ENCODE results near the gene TSPAN14.
"Not testable (repeated sequence)": the region's sequence is repeated elsewhere in the genome, so short reads cannot be mapped to it uniquely, and the experiment has no call there.

Gene TSPAN14

DNA sequence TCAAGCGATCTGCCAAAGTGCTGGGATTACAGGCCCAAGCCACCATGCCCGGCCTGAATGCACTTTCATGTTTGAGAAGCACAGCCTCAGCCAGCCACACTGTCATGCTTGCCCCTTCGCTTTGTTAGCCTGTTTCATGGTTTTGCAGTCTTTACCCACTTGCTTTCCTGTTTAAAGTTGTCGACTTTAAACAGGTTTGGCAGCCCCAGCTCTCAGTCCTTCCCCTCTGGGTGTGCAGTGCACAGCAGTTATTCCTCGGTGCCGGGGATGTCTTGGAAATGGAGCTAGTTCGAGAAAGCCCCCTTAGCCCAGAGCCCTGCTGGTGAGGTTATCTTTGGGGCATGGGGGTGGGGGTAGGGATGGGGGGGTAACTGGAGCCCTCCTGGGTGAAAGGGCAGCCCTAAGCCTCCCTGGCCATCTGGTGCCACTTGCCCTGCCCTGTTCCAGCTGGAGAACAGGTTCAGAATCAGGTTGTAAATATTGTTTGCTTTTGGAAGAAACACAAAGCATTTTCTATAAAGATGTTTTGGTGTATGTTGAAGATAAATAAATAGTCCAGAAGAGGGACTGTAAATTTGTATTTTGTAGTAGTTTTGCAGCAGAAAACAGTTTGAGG is 14.8 kb downstream of the TSPAN14 start:
- DNase-seq (ENCODE audit: low read depth): no peak

DNA sequence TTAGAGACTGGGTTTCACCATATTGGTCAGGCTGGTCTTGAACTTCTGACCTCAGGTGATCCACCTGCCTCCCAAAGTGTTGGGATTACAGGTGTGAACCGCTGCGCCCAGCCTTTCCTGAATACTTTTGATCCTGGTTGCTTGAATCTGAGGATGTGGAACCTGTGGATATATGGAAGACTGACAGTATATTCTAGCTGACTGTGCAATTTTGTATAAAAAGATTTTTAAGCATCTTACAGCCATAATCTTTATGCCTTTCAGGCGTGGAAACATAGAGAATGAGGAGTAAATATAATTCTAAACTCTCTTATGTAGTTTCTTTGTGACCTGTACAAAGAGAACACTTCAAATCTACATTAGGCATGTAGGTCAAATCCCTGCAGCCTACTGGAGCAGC is 16.2 kb downstream of the TSPAN14 start:
- no peak for DNase-seq (ENCODE audit: low read depth)

DNA sequence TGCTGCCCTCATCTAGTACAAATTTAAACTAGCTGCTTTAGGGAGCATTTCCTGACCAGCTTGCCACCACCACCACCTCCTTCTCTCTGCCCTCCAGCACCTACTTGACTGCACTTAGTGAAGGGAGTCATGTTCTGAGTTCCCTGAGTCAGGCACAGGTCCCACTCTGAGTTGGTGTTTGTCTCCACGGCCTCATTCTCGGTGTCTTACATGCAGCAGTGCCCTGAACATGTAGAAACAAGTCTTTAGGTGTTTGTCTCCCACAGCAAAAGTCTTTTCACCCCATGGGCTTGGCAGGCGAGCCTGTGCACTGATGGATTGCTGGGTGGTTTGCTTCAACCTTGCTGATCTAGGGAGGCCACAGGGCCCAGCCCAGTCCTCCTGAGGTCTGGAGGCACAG is 16.9 kb downstream of the TSPAN14 start:
- no peak for DNase-seq (ENCODE audit: low read depth)

DNA sequence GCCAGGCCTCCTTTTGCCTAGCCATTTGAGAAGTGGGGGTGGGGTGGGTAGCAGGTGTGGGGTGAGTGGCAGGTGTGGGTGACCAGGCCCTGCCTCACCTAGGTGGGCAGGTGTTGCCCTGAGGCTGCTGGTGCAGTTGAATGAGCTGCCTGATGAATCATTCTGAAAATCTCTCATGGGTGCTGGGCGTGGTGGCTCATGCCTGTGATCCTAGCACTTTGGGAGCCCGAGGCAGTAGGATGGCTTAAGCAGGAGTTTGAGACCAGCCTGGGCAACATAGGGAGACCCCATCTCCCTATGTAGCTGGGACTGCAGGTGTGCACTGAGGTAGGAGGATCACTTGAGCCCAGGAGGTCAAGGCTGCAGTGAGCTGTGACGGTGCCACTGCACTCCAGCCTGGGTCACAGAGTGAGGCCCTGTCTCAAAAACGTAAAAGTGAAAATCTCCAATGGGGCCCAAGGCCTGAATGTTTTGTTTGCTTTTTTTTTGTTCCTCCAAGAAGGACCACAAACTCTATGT is 17.7 kb downstream of the TSPAN14 start:
- DNase-seq (ENCODE audit: low read depth): no peak

DNA sequence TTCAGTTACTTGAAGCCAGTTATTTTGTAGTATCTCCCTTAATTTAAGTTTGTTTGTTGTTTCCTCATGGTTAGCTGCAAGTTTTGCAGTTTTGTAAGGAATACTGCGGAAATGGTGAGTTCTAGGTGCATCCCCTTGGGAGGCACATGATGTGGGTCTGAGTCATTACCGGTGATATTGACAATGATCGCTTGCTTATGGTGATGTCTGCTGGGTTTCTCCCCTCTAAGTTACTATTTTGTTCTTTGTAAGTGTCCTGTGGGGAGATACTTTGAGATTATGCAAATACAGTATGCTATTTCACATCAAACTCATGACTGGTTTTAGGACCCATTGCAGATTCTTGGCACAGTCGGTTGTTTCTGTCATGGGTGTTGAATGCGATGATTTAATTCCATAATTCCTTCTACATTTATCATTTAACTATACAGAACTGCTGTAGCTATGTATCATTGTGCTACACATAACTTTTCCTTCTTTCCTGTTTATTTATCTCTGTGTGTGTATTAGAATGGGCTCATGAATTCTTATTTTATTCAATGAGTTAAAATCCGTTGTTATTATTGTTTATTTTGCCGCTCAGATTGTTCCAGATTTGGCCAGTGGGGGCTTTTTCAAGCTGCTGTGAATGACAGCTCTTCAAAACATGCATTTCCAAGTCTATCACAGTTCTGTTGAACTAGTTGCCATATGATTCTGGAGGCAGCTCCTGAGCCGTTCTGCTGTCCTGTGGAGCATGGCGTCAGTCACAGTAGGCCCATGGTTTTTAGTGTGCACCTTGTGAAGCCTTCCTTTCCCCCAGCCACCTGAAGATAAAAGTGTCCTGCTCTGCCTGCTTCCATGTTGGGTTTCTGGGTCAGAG is 18.4 kb downstream of the TSPAN14 start:
- DNase-seq (ENCODE audit: low read depth): peak; percentile 68

DNA sequence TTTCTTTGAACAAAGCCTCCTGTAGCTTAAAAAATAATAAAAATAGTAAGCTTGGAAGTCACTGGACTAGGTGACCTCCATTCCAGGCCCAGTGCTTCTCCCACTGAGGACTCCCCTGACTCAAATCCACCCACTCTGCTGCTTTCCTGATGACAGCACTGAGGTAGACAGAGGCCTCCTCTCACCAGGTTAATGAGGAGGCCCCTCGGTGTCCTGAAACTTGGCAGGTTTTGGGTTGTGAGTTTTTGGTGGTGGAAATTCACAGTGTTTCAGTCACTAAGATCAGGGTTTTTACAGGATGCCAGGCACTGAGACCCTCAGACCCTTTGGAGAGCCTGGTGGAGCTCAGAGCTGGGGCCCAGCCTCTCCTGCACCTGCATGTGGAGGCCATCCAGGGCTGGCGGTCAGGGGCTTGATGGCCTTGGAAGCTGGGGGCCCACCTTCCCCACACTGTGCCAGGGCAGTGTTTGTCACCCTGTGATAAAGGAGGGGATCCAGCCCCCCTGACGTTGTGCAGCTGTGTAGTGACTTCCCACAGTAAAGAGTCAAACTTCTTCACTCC is 19.1 kb downstream of the TSPAN14 start:
- no peak for DNase-seq (ENCODE audit: low read depth)

DNA sequence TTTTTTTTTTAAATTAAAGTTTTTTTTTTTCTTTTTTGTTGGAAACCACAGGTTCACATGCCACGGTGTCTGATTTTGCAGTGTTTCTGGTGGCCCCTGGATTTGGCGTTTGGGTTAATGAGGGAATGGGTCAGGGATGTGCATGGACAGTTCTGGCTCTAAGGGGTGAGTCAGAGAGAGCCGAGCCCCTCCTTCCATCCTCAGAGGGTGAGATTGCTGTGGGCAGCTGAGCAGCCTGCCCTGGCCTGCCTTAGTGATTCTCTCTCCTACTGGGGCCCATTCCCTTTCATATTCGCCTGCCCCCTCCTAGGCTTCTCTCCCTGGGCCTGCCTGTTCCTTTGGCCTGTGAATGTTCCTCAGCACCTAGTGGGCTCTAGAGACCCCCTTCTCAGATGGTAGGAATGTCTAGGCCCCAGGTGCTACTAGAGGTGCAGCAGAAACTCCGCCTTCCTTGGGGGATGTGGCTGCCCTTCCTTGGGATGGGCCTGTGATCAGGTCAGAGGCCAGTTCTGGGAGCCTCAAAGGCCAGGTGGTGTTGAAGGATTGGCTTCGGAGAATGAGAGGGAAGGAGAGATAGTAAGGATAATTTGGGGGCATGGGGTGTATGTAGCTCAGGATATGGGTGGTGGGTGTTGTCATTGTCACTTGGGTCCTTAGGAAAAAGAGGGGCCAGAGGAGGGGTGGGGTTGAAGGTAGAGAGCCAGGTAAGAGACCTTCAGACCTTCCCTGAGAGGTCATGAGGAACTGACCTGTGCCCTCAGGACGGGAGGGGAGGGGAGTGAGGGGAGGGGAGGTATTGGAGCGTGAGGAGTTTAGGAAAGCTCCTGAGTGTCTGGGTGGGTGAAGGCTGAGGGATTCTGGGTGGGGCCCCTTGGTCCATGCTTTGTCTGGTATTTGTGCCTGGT is 19.8 kb downstream of the TSPAN14 start:
- no peak for DNase-seq (ENCODE audit: low read depth)

DNA sequence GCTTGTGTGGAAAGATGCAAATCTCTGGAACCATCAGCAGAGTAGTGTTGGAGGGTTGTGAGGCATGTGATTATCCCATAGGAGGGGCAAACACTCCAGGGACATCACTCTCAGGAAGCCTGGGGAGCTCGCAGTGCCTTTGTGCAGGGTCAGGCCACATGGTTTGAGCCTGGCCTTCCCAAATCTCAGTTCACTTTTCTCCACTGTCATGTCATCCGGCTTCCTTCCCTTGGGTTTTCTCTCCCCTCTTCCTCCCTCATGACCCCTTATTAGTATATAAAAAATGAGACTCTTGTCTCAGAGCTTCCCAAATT is 20.4 kb downstream of the TSPAN14 start:
- no peak for DNase-seq (ENCODE audit: low read depth)

DNA sequence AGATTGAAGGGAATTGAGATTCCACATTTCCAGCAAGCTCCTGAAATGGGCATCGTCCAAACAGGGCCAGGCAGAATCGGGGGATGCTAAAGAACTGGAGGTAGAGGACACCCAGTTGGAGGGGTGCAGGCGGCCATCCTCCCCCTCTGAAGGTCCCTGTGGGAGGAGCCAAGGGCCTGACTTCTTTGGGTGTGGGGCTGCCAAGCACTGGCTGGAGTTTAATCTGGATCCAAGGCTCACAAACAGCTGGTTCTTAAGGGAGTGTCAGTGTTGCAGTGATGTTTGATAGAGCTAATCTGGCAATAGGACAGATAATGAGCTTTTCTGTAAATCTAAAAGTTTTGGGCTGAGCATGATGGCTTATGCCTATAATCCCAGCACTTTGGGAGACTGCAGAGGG is 20.8 kb downstream of the TSPAN14 start:
- DNase-seq (ENCODE audit: low read depth): no peak

DNA sequence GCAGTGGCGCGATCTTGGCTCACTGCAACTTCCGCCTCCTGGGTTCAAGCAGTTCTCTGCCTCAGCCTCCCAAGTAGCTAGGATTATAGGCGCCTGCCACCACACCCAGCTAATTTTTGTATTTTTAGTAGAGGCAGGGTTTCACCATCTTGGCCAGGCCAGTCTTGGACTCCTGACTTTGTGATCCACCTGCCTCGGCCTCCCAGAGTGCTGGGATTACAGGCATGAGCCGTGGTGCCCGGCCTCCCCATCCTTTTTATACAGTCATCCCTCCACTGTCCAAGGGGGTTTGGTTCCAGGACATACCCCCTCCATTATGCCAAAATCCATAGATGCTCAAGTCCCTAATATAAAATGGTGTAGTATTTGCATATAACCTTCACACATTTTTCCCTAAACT is 21.5 kb downstream of the TSPAN14 start:
- DNase-seq (ENCODE audit: low read depth): not testable (repeated sequence)

DNA sequence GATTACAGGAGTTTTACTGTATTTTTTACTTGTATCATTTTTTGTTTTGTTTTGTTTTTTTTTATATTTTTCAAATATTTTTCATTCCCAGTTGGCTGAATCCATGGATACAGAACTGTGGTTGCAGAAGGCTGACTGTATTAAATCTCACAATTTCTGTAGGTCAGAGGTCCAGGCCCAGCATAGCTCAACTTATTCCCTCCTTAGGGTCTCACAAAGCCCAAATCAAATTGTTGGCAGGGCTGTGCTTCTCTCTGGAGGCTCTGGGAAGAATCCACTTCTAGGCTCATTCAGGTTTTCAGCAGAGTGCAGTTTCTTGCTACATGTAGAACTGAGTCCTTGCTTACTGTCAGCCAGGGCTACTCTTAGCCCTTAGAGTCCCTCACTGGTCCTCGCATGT is 22.6 kb downstream of the TSPAN14 start:
- DNase-seq (ENCODE audit: low read depth): no peak

DNA sequence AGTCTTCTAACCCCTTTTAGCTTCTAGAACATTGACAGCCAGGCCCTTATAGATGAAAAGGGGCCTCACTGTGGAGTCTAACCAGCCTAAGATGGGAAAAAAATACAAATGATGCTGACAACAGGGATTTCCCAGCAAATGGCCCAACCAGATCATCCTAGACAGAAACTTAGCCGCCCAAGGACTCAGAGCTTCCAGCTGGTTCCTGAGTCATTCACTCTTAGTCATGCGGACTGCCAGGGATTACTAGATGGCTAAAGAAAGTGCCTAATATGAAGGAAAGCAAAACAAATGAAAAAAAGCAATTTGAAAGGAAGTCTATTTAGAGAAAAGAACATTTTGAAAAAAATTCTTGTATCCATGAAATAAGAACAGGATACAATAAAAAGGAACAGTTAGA is 23.7 kb downstream of the TSPAN14 start:
- peak; percentile 89 for DNase-seq (ENCODE audit: low read depth)

DNA sequence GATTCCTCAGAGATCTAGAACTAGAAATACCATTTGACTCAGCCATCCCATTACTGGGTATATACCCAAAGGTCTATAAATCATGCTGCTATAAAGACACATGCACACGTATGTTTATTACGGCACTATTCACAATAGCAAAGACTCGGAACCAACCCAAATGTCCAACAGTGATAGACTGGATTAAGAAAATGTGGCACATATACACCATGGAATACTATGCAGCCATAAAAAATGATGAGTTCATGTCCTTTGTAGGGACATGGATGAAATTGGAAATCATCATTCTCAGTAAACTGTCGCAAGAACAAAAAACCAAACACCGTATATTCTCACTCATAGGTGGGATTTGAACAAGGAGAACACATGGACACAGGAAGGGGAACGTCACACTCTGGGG is 26.3 kb downstream of the TSPAN14 start:
- DNase-seq (ENCODE audit: low read depth): not testable (repeated sequence)

DNA sequence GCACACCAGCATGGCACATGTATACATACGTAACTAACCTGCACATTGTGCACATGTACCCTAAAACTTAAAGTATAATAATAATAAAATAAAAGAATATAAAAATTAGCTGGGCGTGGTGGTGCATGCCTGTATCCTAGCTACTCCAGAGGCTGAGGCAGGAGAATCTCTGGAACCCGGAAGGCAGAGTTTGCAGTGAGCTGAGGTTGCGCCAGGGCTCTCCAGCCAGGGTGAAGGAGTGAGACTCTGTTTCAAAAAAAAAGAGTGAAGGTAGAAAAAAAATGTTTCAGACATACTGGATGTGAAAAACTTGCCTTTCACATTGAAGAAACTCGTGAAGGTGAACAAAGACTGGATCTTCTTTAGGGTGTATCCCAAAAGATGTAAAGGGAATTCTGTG is 26.7 kb downstream of the TSPAN14 start:
- DNase-seq (ENCODE audit: low read depth): no peak

DNA sequence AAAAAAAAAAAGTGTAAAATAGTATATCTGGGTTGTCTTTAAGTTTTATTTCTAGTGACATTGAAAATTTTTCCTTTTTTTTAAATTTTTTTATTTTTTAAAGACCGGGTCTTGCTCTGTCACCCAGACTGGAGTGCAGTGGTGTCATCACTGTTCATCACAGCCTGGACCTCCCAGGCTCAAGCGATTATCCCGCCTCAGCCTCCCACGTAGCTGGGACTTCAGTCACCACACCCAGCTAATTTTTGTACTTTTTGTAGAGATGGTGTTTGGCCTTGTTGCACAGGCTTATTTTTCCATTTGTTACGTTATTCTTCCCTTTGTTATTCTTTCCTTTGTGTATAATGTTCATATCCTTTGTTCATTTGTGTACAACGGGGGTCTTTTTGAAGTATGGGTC is 30.1 kb downstream of the TSPAN14 start:
- no peak for DNase-seq (ENCODE audit: low read depth)

DNA sequence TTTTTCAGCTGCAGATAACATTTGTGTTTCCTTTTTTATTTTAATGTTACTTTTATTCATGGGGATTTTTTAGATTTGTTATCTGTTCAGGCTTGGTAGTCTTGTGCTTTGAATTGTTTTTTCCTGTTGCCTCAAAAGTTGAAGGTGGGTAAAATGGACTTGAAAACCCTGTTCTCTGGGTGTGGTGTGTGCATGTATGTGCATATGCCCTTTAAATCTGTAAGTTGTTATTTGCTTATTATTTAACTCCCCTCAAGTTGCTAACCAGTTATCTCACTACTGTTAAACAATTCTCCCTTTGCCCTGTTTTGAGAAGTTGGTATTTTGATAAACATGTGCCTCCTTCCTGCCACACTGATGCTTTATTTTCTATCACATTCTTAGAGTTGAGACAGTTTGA is 30.6 kb downstream of the TSPAN14 start:
- no peak for DNase-seq (ENCODE audit: low read depth)

DNA sequence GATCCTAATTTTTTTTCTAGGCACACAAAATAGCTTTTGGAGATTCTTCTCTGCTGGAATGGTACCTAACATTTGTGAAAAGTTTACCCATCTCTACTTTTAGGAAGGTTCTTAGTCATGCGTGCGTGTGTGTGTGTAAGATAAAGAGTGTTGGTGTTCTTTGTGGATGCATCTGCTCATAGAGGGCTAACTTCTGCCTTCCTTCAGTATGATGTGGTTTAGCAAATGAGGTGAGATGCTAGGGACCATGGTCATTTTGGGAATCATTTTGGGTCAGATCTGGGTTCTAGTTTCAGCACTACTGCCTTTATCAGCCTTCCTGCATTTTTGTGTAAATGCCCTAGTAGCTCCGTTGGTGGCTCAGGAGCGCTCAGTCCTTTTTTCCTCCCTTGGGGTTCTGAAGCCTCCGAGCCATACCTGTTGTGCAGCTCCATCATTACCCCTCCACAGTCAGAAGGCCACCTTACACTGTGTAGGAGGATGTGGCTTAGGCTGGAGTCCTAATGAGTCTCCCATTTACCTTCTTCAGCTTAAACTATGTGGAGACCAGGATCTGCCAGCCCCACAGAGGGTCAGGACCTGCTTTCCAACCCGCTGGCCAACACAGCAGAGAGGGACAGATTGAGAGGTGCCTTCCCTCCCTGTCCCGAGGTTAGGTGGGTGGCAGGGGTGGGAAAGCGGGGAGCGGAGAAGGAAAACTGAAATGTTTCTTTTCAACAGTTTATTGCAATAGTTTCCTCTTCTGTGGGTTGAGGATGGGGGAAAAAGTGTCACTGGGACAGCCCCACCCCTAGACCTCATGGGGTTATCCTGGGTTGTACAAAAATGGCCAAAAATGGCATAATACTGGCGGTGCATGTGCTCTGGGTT is 31.2 kb downstream of the TSPAN14 start:
- DNase-seq (ENCODE audit: low read depth): no peak

DNA sequence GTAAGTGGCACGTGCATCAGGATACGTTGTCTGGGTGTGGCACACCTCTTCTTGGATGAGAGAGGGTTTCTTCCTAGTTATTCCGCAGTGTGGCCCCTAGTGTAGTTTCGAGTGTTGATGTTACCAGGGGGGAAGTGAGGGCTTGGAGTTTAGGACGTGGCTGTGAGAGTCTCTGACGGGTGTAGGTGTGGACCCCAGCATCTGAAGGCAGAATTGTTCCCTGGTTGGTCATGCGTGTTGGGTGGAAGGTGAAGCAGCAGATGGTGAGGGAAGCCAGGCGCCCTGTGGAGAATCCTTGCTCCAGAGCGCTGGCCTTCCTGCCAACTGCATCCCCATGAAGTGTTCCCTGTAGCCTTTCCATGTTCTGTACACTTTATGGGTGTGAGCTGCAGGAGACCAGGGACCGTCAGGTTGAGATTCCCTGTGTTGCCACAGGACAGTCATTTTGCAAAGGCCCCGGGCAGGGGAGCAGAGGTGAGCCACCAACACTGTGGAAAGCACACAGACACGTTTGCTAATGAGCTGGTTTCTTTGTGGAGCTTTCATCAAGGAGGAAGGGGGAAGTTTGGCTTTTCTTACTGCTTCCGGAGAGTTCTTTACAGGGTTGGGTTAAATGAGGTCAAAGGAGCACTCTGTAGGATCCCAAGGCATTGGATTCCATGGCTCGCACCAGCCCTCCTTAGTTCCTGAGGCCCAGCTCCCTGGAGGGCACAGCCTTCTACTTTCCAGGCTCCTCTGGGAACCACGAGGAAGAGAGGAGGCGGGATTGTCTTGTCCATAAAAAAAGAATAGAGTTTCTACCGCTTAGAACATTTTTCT is 32.0 kb downstream of the TSPAN14 start:
- no peak for DNase-seq (ENCODE audit: low read depth)

DNA sequence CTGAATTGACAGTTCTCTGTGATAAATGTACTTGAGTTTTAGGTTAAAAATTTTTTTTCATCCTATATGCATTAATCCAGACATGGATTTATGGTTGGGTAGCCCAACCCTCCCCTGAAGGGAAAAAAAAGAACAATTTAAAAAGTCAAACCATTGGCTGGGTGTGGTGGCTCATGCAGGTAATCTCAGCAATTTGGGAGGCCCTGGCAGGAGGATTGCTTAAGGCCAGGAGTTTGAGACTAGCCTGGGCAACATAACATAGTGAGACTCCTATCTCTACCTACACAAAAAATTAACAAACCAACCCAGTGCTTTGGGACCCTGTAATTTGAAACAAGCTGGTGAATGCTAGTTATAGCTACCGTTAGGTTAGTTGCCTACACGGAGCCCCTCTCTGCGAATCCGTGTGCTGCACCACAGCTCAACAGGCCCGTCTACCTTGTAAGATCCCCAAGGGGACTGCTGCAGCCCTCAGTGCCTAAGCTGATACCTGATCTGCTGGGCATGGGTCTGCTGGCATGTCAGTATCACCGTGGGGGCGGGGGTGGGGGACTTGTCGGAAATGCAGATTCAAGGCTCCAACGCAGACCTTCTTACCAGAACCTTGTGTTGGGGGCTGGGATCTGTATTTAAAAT is 32.8 kb downstream of the TSPAN14 start:
- no peak for DNase-seq (ENCODE audit: low read depth)

DNA sequence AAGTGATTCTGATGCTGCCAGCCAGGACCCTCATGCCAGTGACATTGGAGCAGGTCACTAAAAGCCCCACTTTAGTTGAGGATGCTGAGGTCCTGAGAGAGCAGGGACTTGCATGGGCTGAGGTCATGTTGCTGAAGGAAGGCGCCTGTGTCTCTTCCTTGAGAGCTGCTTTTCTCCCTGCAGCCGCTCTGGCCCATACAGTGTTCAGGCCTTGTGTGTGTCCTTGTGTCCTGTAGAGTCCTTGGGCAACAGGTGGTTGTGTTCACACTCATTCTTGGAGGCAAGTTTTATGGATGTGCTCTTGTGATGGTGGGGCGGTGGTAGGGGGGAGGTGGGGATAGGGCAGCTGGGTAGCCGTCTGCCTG is 33.3 kb downstream of the TSPAN14 start:
- no peak for DNase-seq (ENCODE audit: low read depth)
